OCI-LY3 (cell line): ENCODE results near the gene RPL12.

Source experiments
- EZH2phosphoT487 ChIP-seq: fragments of 200-600 bp; shearing (Covaris generic); IDR thresholded peaks from 2 replicates; pipeline ENCODE4 v1.6.1; 2018; ENCODE audit warnings: antibody characterized with exemption, mixed run types, low read depth
- TF ChIP-seq, protein P1 (sequence below): fragments of 200-600, 300-600 bp; sonication (generic); IDR thresholded peaks from 2 replicates; pipeline ENCODE4 v1.5.1; 2014; ENCODE audit warnings: antibody characterized with exemption, low read length, low read depth

DNA sequence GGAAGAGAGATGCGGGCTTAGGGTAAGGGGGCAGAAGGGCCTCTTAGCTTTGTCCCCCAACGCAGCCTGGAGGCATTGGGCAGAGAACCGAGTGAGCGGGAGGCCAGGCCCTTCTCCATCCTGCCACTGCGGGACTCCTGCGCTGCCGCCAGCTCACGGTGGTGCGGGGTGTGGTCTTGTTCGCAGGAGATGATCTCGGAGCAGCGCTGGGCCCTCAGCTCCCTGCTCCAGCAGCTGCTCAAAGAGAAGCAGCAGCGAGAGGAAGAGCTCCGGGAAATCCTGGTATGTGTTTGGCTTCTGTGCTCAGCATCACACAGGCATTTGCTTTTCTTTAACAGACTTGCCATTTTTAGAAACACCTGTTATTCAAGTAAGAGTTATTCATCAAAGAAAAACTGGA lies 41.4 kb upstream of the RPL12 start:
- TF ChIP-seq, protein P1, sequence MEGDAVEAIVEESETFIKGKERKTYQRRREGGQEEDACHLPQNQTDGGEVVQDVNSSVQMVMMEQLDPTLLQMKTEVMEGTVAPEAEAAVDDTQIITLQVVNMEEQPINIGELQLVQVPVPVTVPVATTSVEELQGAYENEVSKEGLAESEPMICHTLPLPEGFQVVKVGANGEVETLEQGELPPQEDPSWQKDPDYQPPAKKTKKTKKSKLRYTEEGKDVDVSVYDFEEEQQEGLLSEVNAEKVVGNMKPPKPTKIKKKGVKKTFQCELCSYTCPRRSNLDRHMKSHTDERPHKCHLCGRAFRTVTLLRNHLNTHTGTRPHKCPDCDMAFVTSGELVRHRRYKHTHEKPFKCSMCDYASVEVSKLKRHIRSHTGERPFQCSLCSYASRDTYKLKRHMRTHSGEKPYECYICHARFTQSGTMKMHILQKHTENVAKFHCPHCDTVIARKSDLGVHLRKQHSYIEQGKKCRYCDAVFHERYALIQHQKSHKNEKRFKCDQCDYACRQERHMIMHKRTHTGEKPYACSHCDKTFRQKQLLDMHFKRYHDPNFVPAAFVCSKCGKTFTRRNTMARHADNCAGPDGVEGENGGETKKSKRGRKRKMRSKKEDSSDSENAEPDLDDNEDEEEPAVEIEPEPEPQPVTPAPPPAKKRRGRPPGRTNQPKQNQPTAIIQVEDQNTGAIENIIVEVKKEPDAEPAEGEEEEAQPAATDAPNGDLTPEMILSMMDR, result no peak
- TF ChIP-seq EZH2phosphoT487, result no peak
